CD4-positive, alpha-beta T cell treated with Interleukin-4 for 4 hours (primary cell): ENCODE data around the gene LCN2.
A peak's percentile ranks its signal among the peaks of the same experiment; 100 is the strongest.
"Not testable (repeated sequence)": the region's sequence is repeated elsewhere in the genome, so short reads cannot be mapped to it uniquely, and the experiment has no call there.

Experiments used
- DNase-seq: peaks from one replicate; pipeline ENCODE4 v3.0.0-alpha.2; 2020

LCN2 gene

GRCh38 chr9:128149001-128149701, at the start of gene LCN2:
Gene LCN2 (plus strand): TSS chr9:128149453. CDS start chr9:128149526, 73 bp downstream.
- DNase-seq, result no peak

GRCh38 chr9:128099932-128100491, 49.2 kb upstream of the LCN2 start:
- no peak for DNase-seq

GRCh38 chr9:128100581-128100980, 48.7 kb upstream of the LCN2 start:
- no peak for DNase-seq

- no peak for DNase-seq
These were observed 48.0 kb upstream of the LCN2 start for GRCh38 chr9:128101231-128101661.

GRCh38 chr9:128101690-128102089, 47.6 kb upstream of the LCN2 start:
- DNase-seq, result no peak

- no peak for DNase-seq
These were observed 47.1 kb upstream of the LCN2 start for GRCh38 chr9:128102196-128102595.

DNA sequence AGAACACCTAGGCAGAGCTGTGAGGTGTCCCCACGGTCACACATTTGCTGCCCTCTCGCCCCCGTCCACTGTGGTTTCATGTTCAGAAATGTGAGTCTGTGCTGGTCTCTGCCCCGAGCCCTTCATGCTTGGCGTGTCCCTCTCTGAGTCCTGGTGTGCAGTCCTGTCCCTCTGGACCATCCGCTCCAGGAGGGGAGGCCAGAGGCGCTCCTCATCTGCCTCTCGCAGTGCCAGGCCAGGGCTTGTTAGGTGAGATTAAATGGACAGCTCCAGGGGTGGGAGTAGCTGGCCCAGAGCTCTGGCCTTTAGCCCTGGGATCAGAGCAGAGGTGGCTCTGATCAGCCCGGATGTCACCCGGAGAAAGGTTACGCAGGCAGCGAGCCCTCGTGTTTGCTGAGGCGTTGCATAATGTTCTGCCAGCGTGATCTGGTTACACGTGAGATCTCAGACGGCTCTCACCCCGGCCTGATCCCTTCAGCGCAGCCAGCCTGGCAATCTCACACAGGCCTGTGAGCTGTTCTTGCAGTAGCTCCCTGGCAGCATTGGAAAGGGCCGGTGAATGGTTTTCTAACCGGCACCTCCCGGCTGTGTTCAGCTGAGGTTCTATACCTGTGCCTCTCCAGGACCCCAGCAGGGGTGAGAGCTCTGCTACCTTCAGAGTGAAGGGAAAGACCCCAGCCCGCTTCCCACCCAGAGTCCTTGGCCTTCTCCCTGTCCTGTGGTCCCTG, 46.2 kb upstream of the LCN2 start:
- DNase-seq, result no peak

DNA sequence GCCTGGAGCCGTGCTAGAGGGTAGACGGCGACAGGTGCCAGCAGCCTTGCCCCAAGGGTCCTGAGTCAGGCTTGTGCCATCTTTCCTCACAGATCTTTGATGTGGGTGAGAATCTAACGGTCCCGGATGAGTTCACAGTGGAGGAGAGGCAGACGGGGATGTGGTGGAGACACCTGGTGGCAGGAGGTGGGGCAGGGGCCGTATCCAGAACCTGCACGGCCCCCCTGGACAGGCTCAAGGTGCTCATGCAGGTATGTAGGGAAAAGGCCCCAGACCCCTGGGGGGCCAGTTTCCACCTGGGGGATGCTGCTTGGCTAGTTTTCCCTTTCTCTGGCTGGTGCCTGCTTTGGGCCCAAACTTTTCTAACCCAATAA, 45.7 kb upstream of the LCN2 start:
- DNase-seq, result peak; percentile 40

GRCh38 chr9:128104171-128104618, 45.1 kb upstream of the LCN2 start:
- DNase-seq, result no peak

- DNase-seq, result no peak
These were observed 43.6 kb upstream of the LCN2 start for GRCh38 chr9:128105538-128106175.

- no peak for DNase-seq
These were observed 42.9 kb upstream of the LCN2 start for GRCh38 chr9:128106181-128106939.

DNA sequence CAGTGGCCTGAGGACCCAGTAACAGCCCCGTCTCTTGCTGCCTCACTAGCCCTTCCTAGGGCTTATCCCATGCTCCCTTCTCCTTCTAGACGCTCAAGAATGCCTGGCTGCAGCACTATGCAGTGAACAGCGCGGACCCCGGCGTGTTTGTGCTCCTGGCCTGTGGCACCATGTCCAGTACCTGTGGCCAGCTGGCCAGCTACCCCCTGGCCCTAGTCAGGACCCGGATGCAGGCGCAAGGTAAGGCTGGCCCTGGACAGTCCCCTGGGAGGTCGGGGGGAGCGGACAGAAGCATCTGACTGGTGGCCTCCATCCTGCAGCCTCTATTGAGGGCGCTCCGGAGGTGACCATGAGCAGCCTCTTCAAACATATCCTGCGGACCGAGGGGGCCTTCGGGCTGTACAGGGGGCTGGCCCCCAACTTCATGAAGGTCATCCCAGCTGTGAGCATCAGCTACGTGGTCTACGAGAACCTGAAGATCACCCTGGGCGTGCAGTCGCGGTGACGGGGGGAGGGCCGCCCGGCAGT, 42.2 kb upstream of the LCN2 start:
- DNase-seq, result no peak

DNA sequence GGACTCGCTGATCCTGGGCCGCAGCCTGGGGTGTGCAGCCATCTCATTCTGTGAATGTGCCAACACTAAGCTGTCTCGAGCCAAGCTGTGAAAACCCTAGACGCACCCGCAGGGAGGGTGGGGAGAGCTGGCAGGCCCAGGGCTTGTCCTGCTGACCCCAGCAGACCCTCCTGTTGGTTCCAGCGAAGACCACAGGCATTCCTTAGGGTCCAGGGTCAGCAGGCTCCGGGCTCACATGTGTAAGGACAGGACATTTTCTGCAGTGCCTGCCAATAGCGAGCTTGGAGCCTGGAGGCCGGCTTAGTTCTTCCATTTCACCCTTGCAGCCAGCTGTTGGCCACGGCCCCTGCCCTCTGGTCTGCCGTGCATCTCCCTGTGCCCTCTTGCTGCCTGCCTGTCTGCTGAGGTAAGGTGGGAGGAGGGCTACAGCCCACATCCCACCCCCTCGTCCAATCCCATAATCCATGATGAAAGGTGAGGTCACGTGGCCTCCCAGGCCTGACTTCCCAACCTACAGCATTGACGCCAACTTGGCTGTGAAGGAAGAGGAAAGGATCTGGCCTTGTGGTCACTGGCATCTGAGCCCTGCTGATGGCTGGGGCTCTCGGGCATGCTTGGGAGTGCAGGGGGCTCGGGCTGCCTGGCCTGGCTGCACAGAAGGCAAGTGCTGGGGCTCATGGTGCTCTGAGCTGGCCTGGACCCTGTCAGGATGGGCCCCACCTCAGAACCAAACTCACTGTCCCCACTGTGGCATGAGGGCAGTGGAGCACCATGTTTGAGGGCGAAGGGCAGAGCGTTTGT, 41.6 kb upstream of the LCN2 start:
- no peak for DNase-seq

DNA sequence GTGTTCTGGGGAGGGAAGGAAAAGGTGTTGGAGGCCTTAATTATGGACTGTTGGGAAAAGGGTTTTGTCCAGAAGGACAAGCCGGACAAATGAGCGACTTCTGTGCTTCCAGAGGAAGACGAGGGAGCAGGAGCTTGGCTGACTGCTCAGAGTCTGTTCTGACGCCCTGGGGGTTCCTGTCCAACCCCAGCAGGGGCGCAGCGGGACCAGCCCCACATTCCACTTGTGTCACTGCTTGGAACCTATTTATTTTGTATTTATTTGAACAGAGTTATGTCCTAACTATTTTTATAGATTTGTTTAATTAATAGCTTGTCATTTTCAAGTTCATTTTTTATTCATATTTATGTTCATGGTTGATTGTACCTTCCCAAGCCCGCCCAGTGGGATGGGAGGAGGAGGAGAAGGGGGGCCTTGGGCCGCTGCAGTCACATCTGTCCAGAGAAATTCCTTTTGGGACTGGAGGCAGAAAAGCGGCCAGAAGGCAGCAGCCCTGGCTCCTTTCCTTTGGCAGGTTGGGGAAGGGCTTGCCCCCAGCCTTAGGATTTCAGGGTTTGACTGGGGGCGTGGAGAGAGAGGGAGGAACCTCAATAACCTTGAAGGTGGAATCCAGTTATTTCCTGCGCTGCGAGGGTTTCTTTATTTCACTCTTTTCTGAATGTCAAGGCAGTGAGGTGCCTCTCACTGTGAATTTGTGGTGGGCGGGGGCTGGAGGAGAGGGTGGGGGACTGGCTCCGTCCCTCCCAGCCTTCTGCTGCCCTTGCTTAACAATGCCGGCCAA, 40.8 kb upstream of the LCN2 start:
- no peak for DNase-seq

GRCh38 chr9:128109050-128109709, 40.1 kb upstream of the LCN2 start:
- DNase-seq, result no peak

DNA sequence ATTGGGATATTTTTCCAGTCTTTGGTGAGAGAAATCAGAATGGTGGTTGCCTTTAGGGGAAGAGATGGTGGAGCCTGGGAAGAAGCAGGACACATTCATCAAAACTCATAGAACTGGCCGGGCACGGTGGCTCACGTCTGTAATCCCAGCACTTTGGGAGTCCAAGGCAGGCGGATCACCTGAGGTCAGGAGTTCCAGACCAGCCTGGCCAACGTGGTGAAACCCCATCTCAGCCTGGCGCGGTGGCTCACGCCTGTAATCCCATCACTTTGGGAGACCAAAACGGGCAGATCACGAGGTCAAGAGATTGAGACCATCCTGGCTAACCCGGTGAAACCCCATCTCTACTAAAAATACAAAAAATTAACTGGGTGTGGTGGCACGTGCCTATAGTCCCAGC, 37.5 kb upstream of the LCN2 start:
- DNase-seq, result not testable (repeated sequence)

- no peak for DNase-seq
These were observed 35.5 kb upstream of the LCN2 start for GRCh38 chr9:128113526-128114325.

- no peak for DNase-seq
These were observed 34.7 kb upstream of the LCN2 start for GRCh38 chr9:128114326-128115186.
